HG03103 (cell line): ENCODE data around the gene LIPC.

Experiments
- ATAC-seq: cut with Tn5 transposase; IDR thresholded peaks from one replicate; pipeline ENCODE4 v1.9.1; 2021; ENCODE audit warnings: low read depth; ENCODE audit not compliant: unreplicated experiment

The LIPC gene

DNA sequence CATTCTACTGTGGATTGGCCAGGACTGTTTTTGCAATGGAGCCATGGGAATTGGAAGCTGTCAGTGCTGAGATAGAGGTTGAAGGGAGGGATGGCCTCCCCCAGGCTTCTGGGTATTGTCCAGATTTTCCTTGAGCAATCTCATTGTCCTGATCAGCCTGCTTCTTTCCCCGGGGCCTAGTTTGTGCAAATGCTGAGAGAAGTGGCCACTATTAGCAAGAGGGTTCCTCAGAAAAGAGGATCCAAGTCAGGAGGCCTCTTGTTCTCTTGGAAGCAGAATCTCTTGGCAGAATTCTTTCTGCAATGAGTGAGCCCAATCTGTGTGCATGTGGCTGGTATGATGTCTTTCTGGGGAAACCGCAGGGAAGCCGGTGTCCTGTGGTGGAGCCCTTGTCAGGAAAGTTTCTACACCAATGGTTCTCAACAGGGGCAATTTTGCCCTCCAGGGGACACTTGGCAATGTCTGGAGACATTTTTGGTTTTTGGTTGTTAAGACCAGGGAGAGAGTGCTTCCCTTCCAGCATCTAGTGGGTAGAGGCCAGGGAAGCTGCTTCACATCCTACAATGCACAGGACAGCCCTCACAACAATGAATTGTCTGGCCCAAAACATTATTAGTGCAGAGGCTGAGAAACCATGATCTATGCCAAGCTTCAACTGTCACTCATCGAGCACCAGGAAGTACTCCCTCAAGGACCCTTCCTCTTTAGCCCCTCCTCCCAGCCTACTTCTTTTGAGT lies 2.0 kb downstream of the LIPC start:
- no peak for ATAC-seq

DNA sequence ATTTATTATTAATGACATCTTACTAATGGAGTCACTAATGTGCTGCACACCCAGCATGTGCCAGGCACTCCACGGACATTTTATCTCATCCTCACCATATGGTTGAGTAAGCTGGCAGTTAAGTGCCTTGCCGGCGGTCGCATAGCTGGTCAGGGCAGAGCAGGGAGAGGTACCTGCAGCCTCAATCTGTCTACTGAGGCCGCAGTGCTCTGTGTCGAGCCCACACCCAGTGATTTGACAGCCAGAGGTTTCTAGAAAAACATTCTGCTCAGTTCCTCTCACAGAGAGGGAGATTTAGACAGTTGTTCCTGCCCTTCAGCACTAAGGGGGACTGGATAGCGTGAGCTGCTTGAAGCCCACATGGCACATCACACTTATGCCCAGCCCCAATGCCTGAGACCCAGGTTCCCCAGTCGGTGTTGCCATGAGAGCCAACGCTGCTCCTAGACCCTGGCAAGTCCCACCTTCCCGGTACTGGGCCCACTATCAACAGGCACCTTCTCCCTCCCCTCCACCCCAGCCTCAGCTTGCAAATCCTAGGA lies 2.6 kb downstream of the LIPC start:
- no peak for ATAC-seq

DNA sequence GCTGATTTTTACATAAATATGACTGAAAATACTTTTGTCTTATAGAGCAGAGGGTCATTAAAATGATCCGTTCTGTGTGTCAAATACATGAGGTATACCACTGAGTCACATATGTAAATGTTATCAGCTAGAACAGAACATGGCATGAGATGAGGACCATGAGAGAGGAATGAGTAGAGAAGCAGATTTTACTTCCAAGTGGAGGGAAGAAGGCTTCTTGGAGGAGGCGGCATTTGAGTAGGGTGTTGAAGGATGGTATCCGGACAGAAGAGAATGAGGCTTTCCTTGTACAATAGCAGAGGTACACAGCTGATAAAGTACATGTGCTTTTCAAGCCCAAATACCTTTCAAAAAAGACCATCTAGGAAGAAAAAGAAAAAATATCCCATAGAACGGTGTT lies 4.8 kb downstream of the LIPC start:
- ATAC-seq: no peak

DNA sequence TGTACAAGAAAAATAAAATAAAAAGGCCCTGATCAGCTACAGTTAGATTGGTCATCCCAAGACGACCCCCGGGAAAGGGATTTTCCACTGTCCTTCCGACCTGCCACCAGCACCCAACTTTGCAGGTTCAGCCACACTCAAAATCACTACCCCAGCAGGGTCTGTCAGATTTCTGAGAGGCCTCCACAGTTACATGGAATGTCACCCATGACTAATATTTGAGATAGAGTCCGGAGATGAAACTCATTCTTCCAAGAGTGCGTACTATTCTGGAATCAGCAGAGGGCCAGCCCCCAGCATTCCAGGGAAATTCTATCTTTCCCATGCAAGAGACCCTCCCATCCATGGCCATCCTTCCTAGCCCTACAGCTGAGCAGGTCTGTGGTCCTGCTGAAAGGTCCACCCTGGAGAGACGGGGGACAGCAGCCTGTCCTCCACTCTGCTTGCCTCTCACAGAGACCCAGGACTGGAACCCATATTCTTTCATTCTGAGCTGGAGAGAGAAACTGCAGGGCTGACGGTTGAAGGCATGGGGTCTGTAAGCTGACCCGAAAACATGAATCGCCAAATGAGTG lies 5.8 kb downstream of the LIPC start:
- ATAC-seq: no peak

DNA sequence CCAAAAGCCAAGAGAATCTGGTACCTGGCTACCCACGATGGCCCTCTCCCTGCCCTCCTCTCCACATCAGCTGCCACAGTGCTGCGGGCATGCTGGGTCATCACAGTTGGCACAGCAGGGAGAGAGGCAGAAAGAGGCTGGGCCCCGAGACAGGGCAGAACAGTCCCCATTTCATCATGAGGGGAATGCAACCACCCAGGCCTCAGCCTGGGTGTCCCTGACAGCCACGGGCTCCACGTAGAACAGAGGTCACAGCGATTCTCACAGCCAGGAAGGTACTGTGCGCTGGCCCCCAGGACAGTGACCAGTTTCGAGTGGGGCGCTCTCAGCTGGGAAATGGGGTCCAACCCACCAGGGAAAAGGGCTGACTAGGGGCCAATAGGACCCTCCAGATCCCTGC lies 6.3 kb downstream of the LIPC start:
- no peak for ATAC-seq

DNA sequence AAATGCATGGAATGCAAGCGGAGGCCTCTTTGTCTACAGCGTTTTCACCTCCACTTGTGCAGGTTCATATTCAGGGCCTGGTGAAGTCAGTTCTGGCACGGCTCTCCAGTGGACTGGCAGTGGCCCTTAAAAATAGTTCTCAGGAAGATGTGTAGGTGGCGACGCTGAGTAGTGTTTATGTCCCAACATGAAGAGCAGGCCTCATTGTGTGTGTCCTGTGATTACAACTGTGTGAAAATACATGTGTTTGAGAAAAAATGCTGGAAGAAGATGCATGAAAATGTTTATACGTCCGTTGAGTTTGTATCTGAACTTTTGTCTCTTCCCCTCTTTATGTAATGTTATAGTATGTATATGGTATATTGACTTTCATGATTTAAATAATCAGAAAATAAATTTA lies 7.2 kb downstream of the LIPC start:
- no peak for ATAC-seq

DNA sequence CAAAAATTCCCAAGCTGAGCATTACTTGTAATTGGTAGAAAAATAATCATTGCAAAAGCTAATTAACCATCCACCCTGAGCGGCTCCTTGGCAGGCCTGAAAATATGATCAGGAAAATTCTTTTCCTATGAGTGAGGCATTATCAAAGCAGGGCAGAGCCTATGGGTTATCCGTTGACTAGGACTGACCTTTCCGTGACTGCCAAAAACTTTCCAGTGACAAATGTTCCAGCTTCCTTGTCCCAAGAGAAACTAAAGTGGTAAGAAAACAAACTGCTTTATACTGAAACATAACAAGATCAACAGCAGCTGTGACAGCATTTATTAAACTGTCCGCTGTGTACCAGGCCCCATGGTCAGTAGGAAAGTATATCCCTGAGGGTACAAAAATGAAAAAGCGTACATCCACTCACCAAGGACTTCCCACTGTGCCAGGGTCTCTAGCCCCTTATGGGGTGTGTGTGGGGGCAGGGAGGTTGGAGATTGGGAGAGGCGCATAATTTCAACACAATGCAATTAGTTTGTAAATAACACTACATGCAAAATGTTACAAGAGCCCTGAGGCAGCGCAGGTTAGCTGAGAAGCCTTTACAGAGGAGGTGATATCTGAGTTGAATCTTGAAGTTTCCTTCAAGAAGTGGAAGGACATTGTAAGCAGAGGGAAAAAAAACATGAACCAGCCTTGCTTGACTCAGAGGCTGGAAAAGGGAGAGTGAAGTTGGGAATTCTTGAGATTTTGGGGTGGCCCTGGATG lies 8.5 kb downstream of the LIPC start:
- ATAC-seq: no peak

DNA sequence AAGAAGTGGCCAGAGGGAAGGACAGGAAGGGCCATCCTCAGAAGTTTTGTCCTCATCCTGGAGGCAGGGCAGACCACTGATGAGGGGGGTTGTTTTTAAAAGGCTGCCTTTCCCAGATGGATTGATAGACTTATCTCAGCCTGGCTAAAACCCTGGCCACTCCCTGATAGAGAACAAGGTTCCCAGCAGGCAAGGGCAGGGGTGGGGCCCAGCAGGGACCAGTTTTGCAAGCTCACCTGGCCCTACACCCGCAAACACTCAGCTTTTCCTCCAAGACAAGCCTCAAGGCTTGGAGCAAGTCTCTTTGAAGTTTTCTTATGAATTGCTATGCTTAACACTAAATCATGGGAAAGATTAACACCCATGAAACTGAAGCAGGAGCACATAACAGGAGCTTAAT lies 9.1 kb downstream of the LIPC start:
- no peak for ATAC-seq

DNA sequence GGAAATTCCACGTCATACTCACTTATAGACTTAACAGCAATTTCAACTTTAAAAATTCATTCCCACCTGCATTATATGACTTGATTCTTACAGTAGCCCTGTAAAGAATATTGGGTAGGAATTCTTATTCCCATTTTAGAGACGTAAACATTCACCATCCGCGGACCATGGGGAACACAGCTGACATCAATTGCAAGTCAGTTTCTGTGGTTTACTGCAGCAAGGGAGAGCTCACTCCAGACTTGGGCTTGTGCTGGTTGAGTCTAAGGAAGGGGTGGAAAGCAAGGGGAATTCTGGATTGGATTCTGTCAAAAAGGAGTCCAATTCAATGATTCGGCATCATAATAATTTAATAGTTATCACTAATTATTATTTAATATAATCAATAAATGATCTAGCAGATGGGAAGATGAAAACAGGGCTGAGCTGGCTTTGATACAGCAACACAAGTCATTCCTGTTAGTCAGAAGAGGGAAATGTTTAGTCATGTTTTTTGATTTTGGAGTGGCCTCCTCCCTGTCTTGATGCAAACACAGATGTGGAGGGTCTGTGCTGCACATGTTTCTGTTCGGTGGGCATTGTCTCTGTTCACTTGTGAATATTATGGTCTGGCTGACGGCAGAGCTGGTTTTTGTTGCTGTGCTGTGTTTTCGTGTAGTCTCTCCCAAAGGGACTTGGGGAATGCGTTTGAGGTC lies 9.7 kb downstream of the LIPC start:
- ATAC-seq: no peak

DNA sequence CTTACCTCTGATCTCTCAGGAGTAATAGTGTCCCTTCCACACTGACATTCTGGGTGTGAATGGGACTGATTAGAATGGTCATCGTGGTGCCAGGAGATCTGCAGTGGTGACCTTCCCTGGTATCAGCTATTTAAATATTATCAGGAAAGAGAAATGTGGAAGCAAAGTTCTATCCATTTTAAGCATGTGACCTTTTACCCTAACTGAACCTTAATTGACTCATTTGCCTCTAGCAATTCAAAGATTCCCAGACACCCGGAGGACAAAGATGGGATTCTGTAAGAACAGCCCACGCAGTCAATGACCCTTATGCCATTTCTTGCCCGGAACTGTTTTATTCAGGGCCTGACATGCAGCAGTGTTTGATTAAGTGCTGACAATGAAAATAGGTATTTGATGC lies 10.3 kb downstream of the LIPC start:
- ATAC-seq: no peak

DNA sequence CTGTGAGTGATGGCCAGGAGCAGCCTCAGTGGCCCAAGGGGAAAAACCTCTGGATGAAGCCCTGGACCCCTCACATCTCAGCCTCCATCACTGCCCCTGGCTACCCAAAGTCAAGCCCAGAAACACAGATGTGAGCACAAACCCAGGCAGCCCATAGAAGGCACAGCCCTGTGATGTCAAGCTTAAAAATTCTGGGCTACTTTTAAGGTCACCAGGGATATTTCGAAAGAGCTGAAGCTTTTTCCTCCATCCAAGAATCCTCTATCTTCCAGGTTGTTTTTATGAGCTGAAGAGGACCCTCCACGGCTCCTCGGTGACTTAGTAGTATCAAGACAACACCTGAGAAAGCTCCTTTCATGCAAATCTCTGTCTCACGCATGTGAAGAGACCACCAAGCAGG lies 11.5 kb downstream of the LIPC start:
- ATAC-seq: no peak

DNA sequence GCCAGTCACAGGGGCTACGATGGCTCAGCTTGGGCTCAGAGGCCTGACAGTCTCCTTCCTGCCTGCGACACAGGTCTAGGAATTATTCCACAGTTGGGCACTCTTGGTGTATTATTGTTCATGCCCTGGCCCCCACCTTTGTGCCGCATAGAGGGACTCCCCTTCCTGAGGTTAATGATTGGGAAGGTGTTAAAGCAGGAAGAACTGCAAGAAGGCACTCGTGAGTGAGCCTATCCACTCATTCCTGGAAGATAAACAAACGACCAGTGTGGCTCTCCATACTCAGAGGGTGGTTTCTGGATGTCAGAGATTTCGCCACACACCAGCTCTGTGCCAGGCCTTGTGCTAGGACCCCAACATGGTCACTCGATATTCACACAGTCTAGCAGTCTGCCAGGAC lies 12.3 kb downstream of the LIPC start:
- no peak for ATAC-seq

DNA sequence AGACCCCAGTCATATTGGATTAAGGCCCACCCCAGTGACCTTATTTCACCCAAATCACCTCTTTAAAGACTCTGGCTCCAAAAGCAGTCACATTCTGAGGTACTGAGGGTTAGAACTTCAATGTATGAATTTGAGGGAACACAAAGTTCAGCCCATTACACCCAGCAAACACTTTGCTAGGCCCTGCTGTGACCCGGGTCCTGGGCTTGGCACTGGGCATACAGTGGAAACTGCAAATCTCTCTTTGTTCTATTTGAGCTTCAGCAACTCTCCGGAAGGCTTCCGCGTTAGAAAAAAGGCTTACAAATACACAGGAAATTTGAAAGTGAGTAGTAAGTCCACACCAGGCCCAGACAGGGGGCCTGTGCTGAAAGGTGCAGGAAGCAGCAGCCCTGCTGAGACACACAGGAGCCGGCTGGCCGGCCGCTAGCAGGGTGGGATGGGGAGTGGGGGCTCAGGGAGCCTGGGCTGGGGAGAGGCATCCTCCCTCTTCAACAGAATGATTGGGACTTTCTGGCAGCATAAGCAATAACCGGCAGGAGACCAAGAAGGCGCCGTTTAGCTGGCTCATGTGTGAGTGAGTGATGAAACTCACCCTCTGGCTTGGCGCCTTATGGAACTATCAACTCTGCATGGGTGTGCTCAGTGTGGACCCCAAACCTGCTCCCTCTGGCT lies 13.0 kb downstream of the LIPC start:
- no peak for ATAC-seq

DNA sequence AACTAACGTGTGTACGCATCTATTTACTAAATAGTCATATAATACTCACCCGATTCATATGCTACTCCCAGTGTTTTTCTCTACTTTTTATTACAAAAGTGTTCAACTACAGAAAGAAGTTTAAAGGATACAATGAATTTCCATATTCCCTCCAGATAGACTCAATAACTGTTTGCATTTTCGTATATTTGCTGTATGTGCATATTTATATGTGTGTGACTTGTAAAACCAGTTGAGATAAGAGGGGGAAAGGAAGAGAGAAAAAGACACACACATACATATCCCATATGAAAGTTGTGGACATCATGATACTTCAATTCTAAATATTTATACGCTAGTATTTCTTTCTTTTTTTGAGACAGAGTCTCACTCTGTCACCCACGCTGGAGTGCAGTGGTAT lies 14.1 kb downstream of the LIPC start:
- no peak for ATAC-seq

DNA sequence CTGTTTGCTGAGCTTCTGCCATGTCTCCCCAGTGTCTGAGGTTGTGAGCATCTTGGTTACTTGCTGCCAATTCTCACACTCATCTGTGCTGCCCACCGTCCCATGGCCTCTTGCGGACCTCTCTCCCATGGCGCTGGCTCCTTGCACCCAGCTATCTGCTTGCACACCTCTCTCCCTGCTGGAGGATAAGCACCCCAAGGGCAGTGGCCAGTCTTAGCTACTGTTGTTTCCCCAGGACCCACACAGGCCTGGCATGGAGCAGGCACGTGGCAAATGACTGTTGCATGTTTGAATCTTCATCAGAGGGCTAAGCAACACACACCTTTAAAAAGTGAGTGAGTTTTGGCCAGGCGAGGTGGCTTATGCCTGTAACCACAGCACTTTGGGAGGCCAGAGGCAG lies 14.7 kb downstream of the LIPC start:
- ATAC-seq: no peak

DNA sequence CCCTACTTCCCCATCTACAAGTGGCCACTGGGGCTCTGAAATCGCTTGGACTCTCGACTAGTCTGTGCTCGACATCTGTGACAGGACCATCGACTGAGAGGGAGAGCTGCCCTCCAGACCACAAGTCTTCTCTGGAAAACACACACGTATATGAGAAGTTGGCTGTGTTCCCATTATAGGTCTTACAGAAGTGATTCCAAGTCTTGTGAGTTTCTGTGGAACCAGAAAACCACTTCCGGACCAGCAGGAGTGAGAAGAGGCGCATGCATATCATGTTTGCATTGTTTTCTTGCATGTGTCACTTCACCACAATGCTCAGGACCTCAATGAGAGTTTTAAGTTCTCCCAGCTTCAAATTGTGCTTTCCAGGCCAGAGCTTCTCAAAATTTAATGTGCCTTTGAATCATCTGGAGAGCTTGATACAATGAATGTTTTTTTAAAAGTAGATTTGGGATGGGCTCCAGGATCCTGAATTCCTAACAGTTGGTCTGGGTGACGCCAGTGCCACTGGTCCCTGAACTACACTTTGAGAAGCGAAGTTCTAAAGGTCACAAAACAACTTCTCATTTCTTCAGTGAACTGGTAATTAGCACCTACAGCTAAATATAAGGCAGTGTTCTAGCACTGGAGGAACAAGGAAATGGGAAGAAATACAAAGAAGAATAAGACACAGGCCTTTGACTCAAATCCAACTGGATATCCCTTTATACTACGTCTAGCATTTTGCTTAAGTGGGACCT lies 15.7 kb downstream of the LIPC start:
- no peak for ATAC-seq

DNA sequence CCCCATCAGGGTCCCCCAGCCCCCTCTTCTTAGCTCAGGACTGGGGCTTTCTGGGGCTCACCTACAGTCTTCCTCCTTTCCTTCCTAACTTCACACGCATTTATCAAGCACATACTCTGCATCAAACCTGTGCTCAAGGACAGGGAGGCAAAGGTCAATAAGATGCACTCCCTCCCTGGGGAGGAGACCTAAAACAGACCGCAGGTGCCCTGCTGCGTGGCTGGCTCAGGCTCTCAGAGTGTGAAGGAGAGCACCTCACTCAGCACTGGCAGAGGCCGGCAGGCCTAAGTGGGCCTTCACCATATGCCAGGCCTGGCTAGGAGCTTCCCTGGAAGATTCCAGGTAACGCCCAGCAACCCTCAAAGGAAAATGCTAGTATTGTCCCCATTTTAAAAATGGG lies 16.5 kb downstream of the LIPC start:
- no peak for ATAC-seq

DNA sequence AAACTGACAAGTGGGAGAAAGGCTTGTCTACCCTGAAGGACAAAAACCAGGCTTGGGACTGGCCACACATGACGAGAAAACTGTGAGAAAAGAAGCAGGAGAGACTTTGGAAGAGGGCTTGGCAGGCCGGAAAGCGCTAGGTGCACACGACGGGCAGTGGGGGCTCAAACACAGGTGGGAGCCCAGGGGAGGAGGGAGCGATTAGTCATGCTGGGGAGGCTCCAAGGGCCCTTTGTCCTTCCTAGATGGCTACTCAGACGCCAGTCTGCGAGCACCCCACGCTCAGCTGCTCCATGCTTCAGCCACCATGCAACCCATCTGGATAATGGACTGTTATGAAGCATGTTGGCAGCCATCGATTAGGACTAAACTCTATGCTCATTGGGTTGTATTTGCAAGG lies 17.1 kb downstream of the LIPC start:
- no peak for ATAC-seq

DNA sequence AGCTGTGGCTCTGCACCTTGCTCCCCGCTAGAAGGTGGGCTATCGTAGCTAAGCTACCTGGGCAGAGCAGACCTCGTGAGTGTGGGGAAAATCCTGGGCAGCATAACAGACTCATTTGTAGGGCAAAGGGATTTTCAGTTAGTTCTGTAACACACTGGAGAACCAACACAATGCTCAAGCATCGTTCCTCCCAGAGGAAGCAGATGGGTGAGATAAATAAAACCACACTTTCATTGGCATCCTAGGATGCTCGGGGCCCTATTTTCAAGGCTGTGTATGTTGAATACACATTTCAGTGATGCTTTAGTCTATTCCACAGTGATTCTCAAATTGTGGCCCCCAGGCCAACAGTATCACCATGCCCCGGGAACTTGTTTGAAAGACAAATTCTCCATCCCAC lies 20.0 kb downstream of the LIPC start:
- ATAC-seq: no peak

DNA sequence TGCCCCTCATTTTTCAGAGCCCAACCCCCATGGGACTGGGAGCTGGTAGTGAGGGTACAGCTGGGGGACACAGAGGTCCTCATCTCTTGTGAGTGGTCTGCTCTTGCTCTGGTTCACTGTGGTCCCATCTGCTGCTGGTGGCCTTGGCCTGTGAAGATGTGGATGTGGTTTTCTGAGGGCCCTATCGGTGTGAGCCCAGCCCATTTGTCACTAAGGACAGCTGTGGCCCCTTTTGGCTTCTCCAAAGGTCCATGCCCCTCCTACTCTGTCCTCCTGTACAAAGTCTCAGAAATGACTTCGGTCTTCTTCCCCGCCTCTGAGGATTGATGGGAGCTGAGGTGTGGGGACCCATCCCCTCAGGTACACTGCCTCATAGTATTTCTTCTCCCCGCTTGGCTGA lies 21.0 kb downstream of the LIPC start:
- no peak for ATAC-seq
